HCT116 (cell line): ENCODE measurements around the gene STK39. TPM values are rescaled to one million over a fixed set of nuclear protein-coding genes. Genes with fewer than 3 reads are reported as not detected.

Source experiments
- ATAC-seq: fragments of 200-7000 bp; cut with Tn5 transposase; 2 replicates; pipeline ENCODE4 v1.9.1; 2020; ENCODE audit warnings: mild to moderate bottlenecking, moderate library complexity
- BruUV-seq: library from RNA; stranded (reverse); fragments of 400-500 nt; replicated peaks from 2 replicates; lab custom pipeline; 2021; lab: Mats Ljungman, UMichigan
- CTCF ChIA-PET: fragments of 300-600 bp; sonication (Branson Sonifier 250); formaldehyde crosslinking; loops from one replicate; lab custom pipeline; 2021; ENCODE audit warnings: antibody characterized with exemption; lab: Charles Lee
- POLR2A ChIA-PET: fragments of 300-600, 350-600 bp; sonication (Branson Sonifier 250); formaldehyde crosslinking; loops from one replicate; lab custom pipeline; 2021; ENCODE audit warnings: antibody characterized with exemption; lab: Charles Lee
- RAD21 ChIA-PET, 2 experiments: fragments of 300-600 bp; sonication (Branson Sonifier 250); formaldehyde crosslinking; loops; one replicate each; lab custom pipeline; 2023; ENCODE audit warnings: low total read pairs in 2 of 2; ENCODE audit not compliant: uncharacterized antibody in 2 of 2, unreplicated experiment in 2 of 2, low non-redundant PET in 1 of 2; lab: Charles Lee
- DNase-seq: peaks from one replicate; pipeline ENCODE4 v3.0.0-alpha.2; 2010; ENCODE audit warnings: low read depth, low spot score
- H2AFZ ChIP-seq: fragments of 200-600 bp; shearing (Covaris generic), sonication (generic); 2 replicates; pipeline ENCODE4 v1.6.1; 2017; ENCODE audit warnings: low read depth, mixed run types, mixed read lengths, antibody characterized with exemption, low read length; ENCODE audit not compliant: poor library complexity, severe bottlenecking
- H3K27ac ChIP-seq: 2 replicates; pipeline ENCODE4 v1.5.1; 2012; ENCODE audit warnings: low read depth, low read length
- H3K27me3 ChIP-seq: fragments of 200-600 bp; sonication (generic); 2 replicates; pipeline ENCODE4 v1.6.1; 2016; ENCODE audit warnings: mixed run types, low read length, mixed read lengths; ENCODE audit not compliant: insufficient read depth
- H3K36me3 ChIP-seq, 2 experiments: fragments of 200-500 bp in 1 of 2; fragments of 200-600 bp in 1 of 2; sonication (Bioruptor generic) in 1 of 2; sonication (generic) in 1 of 2; 2 replicates each; pipeline versions ENCODE4 v1.5.1 to v1.6.1; 2014 to 2016; ENCODE audit warnings: low read length in 2 of 2, inconsistent platforms in 1 of 2, mixed read lengths in 1 of 2, mixed run types in 1 of 2; ENCODE audit not compliant: insufficient read depth in 2 of 2, control insufficient read depth in 1 of 2
- H3K4me1 ChIP-seq, 2 experiments: fragments of 200-600 bp in 1 of 2; sonication (generic) in 1 of 2; 2 replicates each; pipeline versions ENCODE4 v1.5.1 to v1.6.1; 2012 to 2017; ENCODE audit warnings: low read length in 2 of 2, inconsistent platforms in 1 of 2, mild to moderate bottlenecking in 1 of 2, mixed read lengths in 1 of 2, mixed run types in 1 of 2, moderate library complexity in 1 of 2; ENCODE audit not compliant: insufficient read depth in 2 of 2, control insufficient read depth in 1 of 2
- H3K4me2 ChIP-seq: fragments of 200-600 bp; sonication (generic); 2 replicates; pipeline ENCODE4 v1.6.1; 2017; ENCODE audit warnings: mixed run types, low read length, mixed read lengths
- H3K4me3 ChIP-seq, 2 experiments: fragments of 200-600 bp in 1 of 2; sonication (generic) in 1 of 2; replicated peaks in 1 of 2; 2 replicates each; pipeline ENCODE4 v1.5.1; 2011 to 2016; ENCODE audit warnings: low read length in 2 of 2, control low read depth in 1 of 2, low read depth in 1 of 2, mild to moderate bottlenecking in 1 of 2, mixed read lengths in 1 of 2, mixed run types in 1 of 2
- H3K79me2 ChIP-seq: fragments of 200-600 bp; sonication (generic); 2 replicates; pipeline ENCODE4 v1.6.1; 2017; ENCODE audit warnings: mild to moderate bottlenecking, mixed run types, low read length, moderate library complexity, mixed read lengths; ENCODE audit not compliant: insufficient read depth
- H3K9ac ChIP-seq: fragments of 200-600 bp; sonication (generic); 2 replicates; pipeline ENCODE4 v1.6.1; 2016; ENCODE audit warnings: low read length, mixed read lengths
- H3K9me2 ChIP-seq: fragments of 200-600 bp; sonication (generic), shearing (Covaris generic); 2 replicates; pipeline ENCODE4 v1.6.1; 2017; ENCODE audit warnings: mixed run types, mild to moderate bottlenecking, moderate library complexity; ENCODE audit not compliant: insufficient read depth
- H3K9me3 ChIP-seq, 2 experiments: fragments of 200-500 bp in 1 of 2; fragments of 200-600 bp in 1 of 2; sonication (Bioruptor generic) in 1 of 2; sonication (generic) in 1 of 2; 2 replicates each; pipeline ENCODE4 v1.6.1; 2014 to 2017; ENCODE audit warnings: low read length in 2 of 2, mixed read lengths in 2 of 2, inconsistent platforms in 1 of 2, low read depth in 1 of 2, mild to moderate bottlenecking in 1 of 2, mixed run types in 1 of 2, moderate library complexity in 1 of 2; ENCODE audit not compliant: control insufficient read depth in 1 of 2, insufficient read depth in 1 of 2
- H4K20me1 ChIP-seq: fragments of 200-600 bp; sonication (generic), shearing (Covaris generic); 2 replicates; pipeline ENCODE4 v1.6.1; 2017; ENCODE audit warnings: mixed run types, mild to moderate bottlenecking, moderate library complexity; ENCODE audit not compliant: insufficient read depth
- ELF1 ChIP-seq: IDR thresholded peaks from 2 replicates; pipeline ENCODE4 v1.6.1; 2012; ENCODE audit warnings: low read depth, borderline replicate concordance
- EZH2 ChIP-seq: fragments of 200-600 bp; sonication (generic); IDR thresholded peaks from 2 replicates; pipeline ENCODE4 v1.6.1; 2017; ENCODE audit warnings: antibody characterized with exemption, mixed run types
- FOSL1 ChIP-seq: IDR thresholded peaks from 2 replicates; pipeline ENCODE4 v1.6.1; 2012; ENCODE audit warnings: low read depth
- JUND ChIP-seq: IDR thresholded peaks from 2 replicates; pipeline ENCODE4 v1.6.1; 2012
- POLR2A ChIP-seq: IDR thresholded peaks from 2 replicates; pipeline ENCODE4 v1.7.0; 2011; ENCODE audit warnings: borderline replicate concordance; ENCODE audit not compliant: insufficient read depth, insufficient read length; ENCODE audit errors: extremely low read depth
- SIN3A ChIP-seq: IDR thresholded peaks from 2 replicates; pipeline ENCODE4 v1.6.1; 2012; ENCODE audit warnings: low read depth
- ZFX ChIP-seq: fragments of 450-650 bp; IDR thresholded peaks from 2 replicates; pipeline ENCODE4 v1.6.1; 2017
- ZNF274 ChIP-seq: fragments of 200-500 bp; sonication (Bioruptor generic); IDR thresholded peaks from 2 replicates; pipeline ENCODE4 v1.6.1; 2014; ENCODE audit warnings: mild to moderate bottlenecking, low read depth, low read length, inconsistent platforms
- intact Hi-C: fragments of 100-400 bp; cut with micrococcal nuclease; formaldehyde crosslinking; loops from 2 replicates; pipeline ENCODE4 v1.10.0; 2022
- total RNA-seq: library from RNA; stranded (reverse); gene quantifications from one replicate; pipeline ENCODE4 v1.2.1, GENCODE V29; 2021; ENCODE audit not compliant: unreplicated experiment

STK39 gene
- total RNA-seq, 1 experiment from 2014 or later, result 118 TPM

- intact Hi-C loops, result no loop called here
- Histone ChIP-seq H2AFZ (no peak overlapping the region), H3K27ac (peak overlapping the region; percentile 70), H3K27me3 (no peaks in the 10 kb centered on the region), H3K9ac (peak overlapping the region; percentile 9), H3K4me3 (no peak overlapping the region), H3K36me3 (no peaks in the 10 kb centered on the region), H3K4me1 (peaks cover 88 to 100% of the 10 kb centered on the region in 2 experiments), H3K79me2 (peaks cover 99% of the 10 kb centered on the region), H3K9me3 (no peaks in the 10 kb centered on the region), H3K9me2 (no peaks in the 10 kb centered on the region), H3K4me2 (peak overlapping the region; percentile 45), H4K20me1 (no peaks in the 10 kb centered on the region)
- TF ChIP-seq JUND, result peak; percentile 24; the same call in 1 of the 2 replicates
- no peak for TF ChIP-seq ELF1
- peak; percentile 36; the same call in 1 of the 2 replicates for TF ChIP-seq FOSL1
- ChIA-PET RAD21 (no interaction called here), POLR2A (no interaction called here), CTCF (no interaction called here)
- no peak for DNase-seq
- no peak for ATAC-seq
- BruUV-seq, result no TSS peak
These were observed 61.7 kb downstream of the STK39 start for GRCh38 chr2:168185583-168186274.

DNA sequence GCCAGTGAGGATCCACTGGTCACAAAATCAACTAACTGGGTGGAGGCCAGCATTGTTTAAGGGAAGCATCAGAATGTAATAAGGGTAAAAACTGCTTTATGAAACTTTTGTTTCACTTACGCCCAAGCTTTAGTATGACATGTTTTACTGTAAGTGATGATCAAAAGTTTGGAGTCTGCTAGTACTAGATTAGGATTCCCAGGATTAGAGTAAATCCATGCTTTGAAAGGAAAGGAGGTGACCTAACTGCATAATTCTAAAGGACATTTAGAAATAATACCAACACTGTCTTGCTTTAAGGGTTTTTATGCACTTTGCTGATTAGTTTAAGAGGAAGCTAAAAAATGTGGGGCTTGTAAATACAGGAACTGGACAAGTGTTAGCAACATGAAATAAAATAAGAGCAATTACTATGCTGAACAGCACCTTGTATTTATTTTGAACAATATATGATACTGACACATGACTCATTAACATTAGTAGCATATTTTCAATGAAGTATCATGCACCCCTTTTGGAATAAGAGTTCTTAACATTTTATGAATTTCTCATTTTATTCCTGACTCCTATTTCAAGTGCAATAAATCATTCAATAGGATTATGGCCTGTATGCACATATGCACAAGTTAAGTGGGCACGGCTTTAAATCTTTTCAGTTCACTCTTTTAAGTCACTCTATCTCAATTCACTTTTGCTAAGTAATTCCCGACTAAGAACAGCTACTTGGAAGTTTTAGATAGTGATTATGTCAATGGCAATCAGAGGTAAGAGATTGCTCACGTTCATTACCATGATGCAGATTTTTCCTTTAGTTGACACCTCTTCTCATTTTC lies 62.5 kb downstream of the STK39 start:
- Histone ChIP-seq H3K4me2 (peak overlapping the region; percentile 45), H3K27ac (peak overlapping the region; percentile 70)
- RAD21 ChIA-PET, result no interaction called here

More for the DNA sequence above, 62.5 kb downstream of the STK39 start:
- no peaks in the 10 kb centered on the region for H4K20me1 ChIP-seq
- ATAC-seq, result no peak
- H3K27me3 ChIP-seq, result no peaks in the 10 kb centered on the region
- CTCF ChIA-PET, result no interaction called here
- intact Hi-C loops, result no loop called here
- H3K4me1 ChIP-seq, result peaks cover 81 to 98% of the 10 kb centered on the region in 2 experiments
- H2AFZ ChIP-seq, result no peak overlapping the region
- H3K9ac ChIP-seq, result peak overlapping the region; percentile 5; the same call in 1 of the 2 replicates
- no peak for TF ChIP-seq POLR2A
- no peak for TF ChIP-seq SIN3A
- no peak for TF ChIP-seq ELF1
- TF ChIP-seq EZH2, result no peak
- no peak for TF ChIP-seq ZNF274
- TF ChIP-seq ZFX, result no peak
- TF ChIP-seq, all 23 proteins: peak for 0
- no peak overlapping the region for H3K4me3 ChIP-seq
- H3K9me2 ChIP-seq, result no peaks in the 10 kb centered on the region
- no peaks in the 10 kb centered on the region for H3K9me3 ChIP-seq
- POLR2A ChIA-PET, result interaction anchor here (1.0 kb wide), 1 partner anchor 27 kb away, joined by 3 read pairs; no protein-coding TSS in a partner anchor
- no peak for DNase-seq
- H3K36me3 ChIP-seq, result no peaks in the 10 kb centered on the region
- peaks cover 98% of the 10 kb centered on the region for H3K79me2 ChIP-seq
- no TSS peak for BruUV-seq
